Hepatocyte (in vitro differentiated cells): ENCODE measurements around the gene CD248. TPM values are rescaled to one million over a fixed set of nuclear protein-coding genes. Genes with fewer than 3 reads are reported as not detected.
A peak's percentile ranks its signal among the peaks of the same experiment; 100 is the strongest.

Experiments used
- DNase-seq: peaks from one replicate; pipeline ENCODE4 v3.0.0-alpha.2; 2016; ENCODE audit warnings: low spot score
- H2AFZ ChIP-seq: fragments of 200-600 bp; sonication (generic); 2 replicates; pipeline ENCODE4 v1.6.0; 2016; ENCODE audit warnings: antibody characterized with exemption, mild to moderate bottlenecking
- H3K27ac ChIP-seq: fragments of 200-600 bp; sonication (generic); 2 replicates; pipeline ENCODE4 v1.5.1; 2016; ENCODE audit warnings: mild to moderate bottlenecking
- H3K27me3 ChIP-seq: fragments of 200-600 bp; sonication (generic); 2 replicates; pipeline ENCODE4 v1.6.1; 2016
- H3K36me3 ChIP-seq: fragments of 200-600 bp; sonication (generic); replicated peaks from 2 replicates; pipeline ENCODE4 v1.5.1; 2016; ENCODE audit warnings: low read depth; ENCODE audit not compliant: insufficient read depth
- H3K4me1 ChIP-seq: fragments of 200-600 bp; sonication (generic); 2 replicates; pipeline ENCODE4 v1.5.1; 2016; ENCODE audit warnings: mild to moderate bottlenecking, moderate library complexity; ENCODE audit not compliant: insufficient read depth
- H3K4me2 ChIP-seq: fragments of 200-600 bp; sonication (generic); 2 replicates; pipeline ENCODE4 v1.6.0; 2016
- H3K4me3 ChIP-seq: fragments of 200-600 bp; sonication (generic); 2 replicates; pipeline ENCODE4 v1.5.1; 2016; ENCODE audit warnings: mild to moderate bottlenecking
- H3K79me2 ChIP-seq: fragments of 200-600 bp; sonication (generic); 2 replicates; pipeline ENCODE4 v1.6.0; 2017; ENCODE audit warnings: mild to moderate bottlenecking
- H3K9me2 ChIP-seq: fragments of 200-600 bp; sonication (generic); replicated peaks from 2 replicates; pipeline ENCODE4 v1.6.0; 2017; ENCODE audit warnings: mild to moderate bottlenecking; ENCODE audit not compliant: insufficient read depth
- H3K9me3 ChIP-seq: fragments of 200-600 bp; sonication (generic); 2 replicates; pipeline ENCODE4 v1.5.1; 2016; ENCODE audit warnings: low read depth, mild to moderate bottlenecking
- H4K20me1 ChIP-seq: fragments of 200-600 bp; sonication (generic); 2 replicates; pipeline ENCODE4 v1.6.0; 2016; ENCODE audit warnings: mild to moderate bottlenecking; ENCODE audit not compliant: insufficient read depth, poor library complexity, severe bottlenecking
- EZH2 ChIP-seq: fragments of 200-600 bp; sonication (generic); IDR thresholded peaks from 2 replicates; pipeline ENCODE4 v1.6.1; 2016; ENCODE audit warnings: antibody characterized with exemption, mild to moderate bottlenecking, borderline replicate concordance
- EZH2phosphoT487 ChIP-seq: fragments of 200-600 bp; sonication (generic); IDR thresholded peaks from one replicate; pipeline ENCODE4 v1.6.1; 2018; ENCODE audit warnings: antibody characterized with exemption, mild to moderate bottlenecking, low read depth, moderate library complexity; ENCODE audit not compliant: unreplicated experiment, severe bottlenecking
- WGBS: methylation state at CpG from one replicate; pipeline ENCODE4 v1.1.6; 2016; ENCODE audit warnings: low lambda C conversion rate; ENCODE audit errors: missing lambda C conversion rate; 5-methylcytosine and 5-hydroxymethylcytosine counted together
- polyA plus RNA-seq: library from polyadenylated mRNA; unstranded; fragments of >200 nt; fragmentation: Nextera tagmentation; extraction: Ambion mirVana; gene quantifications from 2 replicates; pipeline ENCODE4 v1.2.1, GENCODE V29; 2016
- total RNA-seq: library from RNA; depleted of rRNA; stranded (reverse); fragments of >200 nt; gene quantifications from 2 replicates; pipeline ENCODE4 v1.2.3, GENCODE V29; 2014
- TF ChIP-seq, protein P1 (sequence below): fragments of 200-600 bp; sonication (generic); IDR thresholded peaks from 2 replicates; pipeline ENCODE4 v1.5.1; 2016; ENCODE audit warnings: antibody characterized with exemption, mild to moderate bottlenecking; ENCODE audit not compliant: poor library complexity

CD248 gene
- total and polyA plus RNA-seq, 2 experiments from 2014 or later = 24.6 to 210 TPM

DNA sequence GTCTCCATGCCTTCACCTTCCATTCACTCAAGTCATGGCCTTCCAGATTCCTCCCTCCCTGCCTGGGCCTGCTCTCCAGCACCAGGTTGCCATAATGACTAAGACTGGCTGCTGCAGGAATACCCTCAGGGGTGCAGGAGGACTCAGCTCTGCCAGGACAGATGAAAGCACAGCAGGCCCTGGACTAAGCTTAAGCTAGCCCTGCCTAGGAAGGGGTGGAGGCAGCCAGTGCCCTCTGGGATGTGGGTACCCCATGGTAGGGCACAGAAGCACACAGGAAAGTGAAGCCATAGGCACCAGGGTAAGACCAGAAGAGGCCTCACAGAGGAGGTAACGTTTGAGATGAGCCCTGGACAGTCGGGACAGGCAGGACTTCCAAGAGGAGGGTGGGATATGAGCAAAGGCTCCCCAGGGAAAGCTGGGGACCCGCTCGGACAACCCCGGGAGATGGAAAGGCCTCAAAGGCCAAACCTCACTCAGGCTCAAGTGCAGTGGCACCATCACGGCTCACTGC is 22.4 kb upstream of the CD248 start:
- Histone ChIP-seq H3K27ac (no peak overlapping the region), H3K27me3 (no peaks in the 10 kb centered on the region), H3K4me1 (peaks cover 24% of the 10 kb centered on the region), H3K79me2 (peaks cover 24% of the 10 kb centered on the region), H3K4me3 (no peak overlapping the region), H2AFZ (no peak overlapping the region), H3K9me3 (no peaks in the 10 kb centered on the region), H3K36me3 (no peaks in the 10 kb centered on the region), H3K4me2 (no peak overlapping the region), H3K9me2 (no peaks in the 10 kb centered on the region), H4K20me1 (no peaks in the 10 kb centered on the region)
- WGBS = 91% methylated on average over 6 of the region's 6 CpGs
- TF ChIP-seq EZH2phosphoT487 = no peak
- TF ChIP-seq, protein P1, sequence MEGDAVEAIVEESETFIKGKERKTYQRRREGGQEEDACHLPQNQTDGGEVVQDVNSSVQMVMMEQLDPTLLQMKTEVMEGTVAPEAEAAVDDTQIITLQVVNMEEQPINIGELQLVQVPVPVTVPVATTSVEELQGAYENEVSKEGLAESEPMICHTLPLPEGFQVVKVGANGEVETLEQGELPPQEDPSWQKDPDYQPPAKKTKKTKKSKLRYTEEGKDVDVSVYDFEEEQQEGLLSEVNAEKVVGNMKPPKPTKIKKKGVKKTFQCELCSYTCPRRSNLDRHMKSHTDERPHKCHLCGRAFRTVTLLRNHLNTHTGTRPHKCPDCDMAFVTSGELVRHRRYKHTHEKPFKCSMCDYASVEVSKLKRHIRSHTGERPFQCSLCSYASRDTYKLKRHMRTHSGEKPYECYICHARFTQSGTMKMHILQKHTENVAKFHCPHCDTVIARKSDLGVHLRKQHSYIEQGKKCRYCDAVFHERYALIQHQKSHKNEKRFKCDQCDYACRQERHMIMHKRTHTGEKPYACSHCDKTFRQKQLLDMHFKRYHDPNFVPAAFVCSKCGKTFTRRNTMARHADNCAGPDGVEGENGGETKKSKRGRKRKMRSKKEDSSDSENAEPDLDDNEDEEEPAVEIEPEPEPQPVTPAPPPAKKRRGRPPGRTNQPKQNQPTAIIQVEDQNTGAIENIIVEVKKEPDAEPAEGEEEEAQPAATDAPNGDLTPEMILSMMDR = no peak
- TF ChIP-seq EZH2 = no peak
- DNase-seq = no peak

DNA sequence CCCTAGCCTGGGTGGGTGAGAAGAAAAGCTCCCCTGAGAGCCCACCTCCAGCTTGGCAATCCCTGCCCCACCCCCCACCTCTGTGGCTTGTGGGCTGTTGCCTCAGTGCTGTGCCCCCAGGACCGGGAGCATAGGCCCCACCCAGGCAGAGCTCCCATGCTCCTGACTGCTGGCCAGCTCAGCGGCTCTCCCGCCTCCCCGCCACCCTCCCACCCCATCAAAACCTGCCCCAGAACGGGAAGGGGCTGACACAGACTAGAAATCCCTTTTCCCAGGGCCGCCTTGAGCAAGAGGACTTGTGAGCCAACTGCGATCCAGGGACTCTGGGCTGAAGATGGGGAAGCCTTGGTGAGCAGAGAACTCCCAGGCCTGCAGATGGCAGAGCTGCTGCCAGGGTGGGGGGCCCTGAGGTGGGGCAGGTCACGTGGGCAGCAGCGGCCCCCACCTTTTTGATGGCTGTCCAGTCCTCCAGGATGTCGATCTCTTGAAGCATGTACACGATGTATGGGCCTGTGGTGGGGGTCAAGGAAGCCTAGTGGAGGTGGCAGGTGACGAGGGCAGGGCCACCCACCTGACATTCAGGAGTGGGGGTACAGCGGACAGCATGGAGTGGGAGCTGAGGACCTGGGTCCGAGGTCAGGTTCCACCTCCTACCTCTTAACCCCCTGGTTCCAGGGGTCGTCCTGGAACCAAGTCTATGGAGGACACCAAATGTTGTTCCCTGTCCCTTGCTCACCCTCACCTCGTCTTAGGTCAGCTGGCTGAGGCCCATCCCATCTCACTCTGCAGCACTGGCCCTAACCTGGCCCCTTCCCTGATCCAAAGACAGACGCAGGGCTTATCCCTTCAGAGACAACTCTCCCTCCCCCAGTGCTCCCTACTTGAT is 21.7 kb upstream of the CD248 start:
- no peaks in the 10 kb centered on the region for H3K27me3 ChIP-seq
- TF ChIP-seq, protein P1 = no peak
- TF ChIP-seq EZH2phosphoT487 (no peak), EZH2 (no peak)
- no peaks in the 10 kb centered on the region for H3K9me3 ChIP-seq
- H3K4me3 ChIP-seq = no peak overlapping the region
- no peaks in the 10 kb centered on the region for H4K20me1 ChIP-seq
- H3K4me1 ChIP-seq = peaks cover 19% of the 10 kb centered on the region
- H3K4me2 ChIP-seq = no peak overlapping the region
- peaks cover 17% of the 10 kb centered on the region for H3K79me2 ChIP-seq
- WGBS = 92% methylated on average over 16 of the region's 17 CpGs
- H2AFZ ChIP-seq = no peak overlapping the region
- no peaks in the 10 kb centered on the region for H3K36me3 ChIP-seq
- H3K9me2 ChIP-seq = no peaks in the 10 kb centered on the region
- no peak for DNase-seq
- H3K27ac ChIP-seq = no peak overlapping the region

DNA sequence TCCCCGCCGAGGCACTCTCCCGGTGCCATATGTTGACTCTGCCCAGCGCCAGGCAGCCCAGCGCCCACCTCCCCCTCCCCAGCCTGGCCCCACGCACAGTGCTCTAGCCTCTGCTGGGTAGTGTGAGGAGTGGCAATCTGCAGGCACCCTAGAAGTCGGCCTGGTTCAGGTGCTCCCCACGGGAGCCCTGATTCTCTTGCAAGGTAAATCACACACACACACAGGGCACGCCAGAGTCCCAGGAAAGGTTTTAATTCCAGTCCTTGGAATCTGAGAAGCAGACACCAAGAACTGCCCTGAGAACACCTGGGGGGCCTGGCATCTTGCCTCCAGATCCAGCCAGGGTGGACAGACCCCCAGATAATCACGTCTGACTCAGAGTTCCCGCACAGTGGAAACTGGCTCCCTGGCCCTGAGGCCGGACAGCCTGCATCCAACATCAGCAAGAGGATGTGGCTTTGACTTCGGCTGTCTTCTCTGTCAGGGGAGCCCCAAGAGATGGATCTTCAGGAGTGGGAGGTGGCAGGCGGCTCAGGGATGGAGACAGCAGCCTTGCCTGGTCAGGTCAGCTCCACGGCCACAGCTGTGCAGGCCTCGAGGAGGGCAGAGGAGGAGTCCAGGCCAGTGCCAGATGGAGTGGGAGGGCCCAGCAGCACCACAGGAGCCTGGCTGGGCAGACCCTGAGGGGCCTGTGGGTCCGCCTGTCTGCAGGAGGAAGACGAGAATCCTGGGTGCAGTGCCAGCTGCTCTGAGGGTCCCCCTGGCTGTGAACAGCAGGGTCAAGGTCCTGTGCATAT is 20.5 kb upstream of the CD248 start:
- TF ChIP-seq EZH2 = no peak
- TF ChIP-seq, protein P1 = no peak
- no peak for TF ChIP-seq EZH2phosphoT487
- peaks cover 7% of the 10 kb centered on the region for H3K79me2 ChIP-seq
- H3K4me2 ChIP-seq = peak overlapping the region; percentile 96
- H3K36me3 ChIP-seq = no peaks in the 10 kb centered on the region
- no peaks in the 10 kb centered on the region for H3K9me3 ChIP-seq
- H3K4me1 ChIP-seq = peaks cover 19% of the 10 kb centered on the region
- H4K20me1 ChIP-seq = no peaks in the 10 kb centered on the region
- no peaks in the 10 kb centered on the region for H3K9me2 ChIP-seq
- no peak overlapping the region for H2AFZ ChIP-seq
- H3K4me3 ChIP-seq = no peak overlapping the region
- peak overlapping the region; percentile 81 for H3K27ac ChIP-seq
- WGBS = 79% methylated on average over 18 of the region's 18 CpGs
- no peak for DNase-seq
- no peaks in the 10 kb centered on the region for H3K27me3 ChIP-seq
